Kidney (tissue), 14 donors: ENCODE measurements around the gene ADISSP. TPM values are rescaled to one million over a fixed set of nuclear protein-coding genes. Genes with fewer than 3 reads are reported as not detected.

Experiments
- DNase-seq, 5 donors: peaks; one replicate each; pipeline ENCODE4 v3.0.0-alpha.2; 2013 to 2020
- FAIRE-seq: peaks from 2 replicates; lab custom pipeline; 2012; peaks lifted over from hg19 to GRCh38; lab: Jason Lieb, UNC
- H3K27ac ChIP-seq, 2 donors: one replicate each; pipeline ENCODE4 v1.7.0; 2013; ENCODE audit warnings: low read depth in 2 of 2, low read length in 2 of 2, inconsistent platforms in 1 of 2
- H3K27me3 ChIP-seq: one replicate; pipeline ENCODE4 v1.7.1; 2013; ENCODE audit warnings: low read length, inconsistent platforms; ENCODE audit not compliant: control insufficient read depth, insufficient read depth
- H3K36me3 ChIP-seq, 3 donors: one replicate each; pipeline versions ENCODE4 v1.7.0 to v1.7.1; 2013; ENCODE audit warnings: low read length in 3 of 3, control low read depth in 1 of 3, inconsistent platforms in 1 of 3; ENCODE audit not compliant: insufficient read depth in 3 of 3, control insufficient read depth in 2 of 3
- H3K4me1 ChIP-seq, 3 donors: one replicate each; pipeline versions ENCODE4 v1.7.0 to v1.7.1; 2013; ENCODE audit warnings: low read length in 3 of 3, inconsistent platforms in 1 of 3, low read depth in 1 of 3; ENCODE audit not compliant: control insufficient read depth in 2 of 3, insufficient read depth in 2 of 3
- H3K4me3 ChIP-seq, 3 donors: one replicate each; pipeline versions ENCODE4 v1.7.0 to v1.8.1; 2013; ENCODE audit warnings: low read length in 3 of 3, control low read depth in 1 of 3, inconsistent platforms in 1 of 3
- H3K9ac ChIP-seq, 3 donors: one replicate each; pipeline versions ENCODE4 v1.7.0 to v1.7.1; 2013; ENCODE audit warnings: low read length in 3 of 3, control low read depth in 1 of 3, inconsistent platforms in 1 of 3
- H3K9me3 ChIP-seq, 3 donors: one replicate each; pipeline versions ENCODE4 v1.7.0 to v1.7.1; 2013; ENCODE audit warnings: low read length in 3 of 3, control low read depth in 1 of 3, inconsistent platforms in 1 of 3; ENCODE audit not compliant: control insufficient read depth in 2 of 3, insufficient read depth in 1 of 3
- intact Hi-C: fragments of 100-400 bp; cut with DNase I; formaldehyde crosslinking; loops from one replicate; pipeline ENCODE4 v1.11.1; 2022
- polyA plus RNA-seq: library from polyadenylated mRNA; stranded (reverse); fragments of 350-450 nt; fragmentation: Illumina TruSeq; extraction: RNeasy Lipid Tissue Mini Kit (QIAGEN cat#74804); gene quantifications from one replicate; pipeline ENCODE4 v1.2.3, GENCODE V29; 2014; ENCODE audit warnings: low read depth, low replicate concordance; ENCODE audit not compliant: insufficient read depth
- total RNA-seq: library from RNA; stranded (reverse); fragmentation: NEBNext Ultra II Directional; extraction: Animal tissue kit (Norgen Biotek cat#: 25700); gene quantifications from one replicate; pipeline ENCODE4 v1.2.1, GENCODE V29; 2021
- TF ChIP-seq, protein P1 (sequence below): IDR thresholded peaks from 3 replicates; pipeline ENCODE4 v1.5.1; 2012; ENCODE audit warnings: mild to moderate bottlenecking, moderate library complexity, borderline replicate concordance; ENCODE audit not compliant: insufficient read depth; ENCODE audit errors: extremely low read depth
- donor health status: control.
- donor health status: control.
- donor health status: control.
- donor health status: control.
- donor health status: control.
- donor health status: DM: yes; HTN: yes; CAD: no.
- donor health status: Normal renal cell carcinoma (clear cell type).

ADISSP gene
- total and polyA plus RNA-seq, 2 donors from 2014 or later: 26.3 to 31.8 TPM

DNA sequence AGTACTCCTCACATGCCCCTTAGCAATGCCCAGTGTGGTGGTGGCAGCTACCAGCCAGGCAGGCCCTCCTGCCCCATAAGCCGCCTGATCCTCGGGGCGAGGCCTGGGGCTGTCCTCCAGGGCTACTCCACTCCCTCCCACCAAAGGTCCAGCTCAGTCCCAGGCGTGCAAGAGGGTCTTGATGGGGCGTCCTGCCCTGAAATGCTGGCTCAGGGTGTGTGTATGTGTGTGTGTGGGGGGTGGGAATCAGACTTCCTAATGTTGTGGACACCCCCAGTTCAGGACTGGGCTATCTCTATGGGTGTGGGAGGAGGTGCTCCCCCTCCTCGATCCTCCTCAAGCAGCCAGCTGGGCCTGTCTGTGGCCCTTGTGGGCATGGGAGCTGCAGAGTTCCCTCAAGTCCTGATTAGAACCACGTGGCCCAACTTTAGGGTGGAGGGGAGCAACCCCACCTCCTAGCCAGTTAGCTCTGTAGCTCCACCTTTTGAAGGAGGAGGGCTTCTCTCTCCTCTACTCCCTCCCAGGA is 27.6 kb downstream of the ADISSP start:
- TF ChIP-seq, protein P1, sequence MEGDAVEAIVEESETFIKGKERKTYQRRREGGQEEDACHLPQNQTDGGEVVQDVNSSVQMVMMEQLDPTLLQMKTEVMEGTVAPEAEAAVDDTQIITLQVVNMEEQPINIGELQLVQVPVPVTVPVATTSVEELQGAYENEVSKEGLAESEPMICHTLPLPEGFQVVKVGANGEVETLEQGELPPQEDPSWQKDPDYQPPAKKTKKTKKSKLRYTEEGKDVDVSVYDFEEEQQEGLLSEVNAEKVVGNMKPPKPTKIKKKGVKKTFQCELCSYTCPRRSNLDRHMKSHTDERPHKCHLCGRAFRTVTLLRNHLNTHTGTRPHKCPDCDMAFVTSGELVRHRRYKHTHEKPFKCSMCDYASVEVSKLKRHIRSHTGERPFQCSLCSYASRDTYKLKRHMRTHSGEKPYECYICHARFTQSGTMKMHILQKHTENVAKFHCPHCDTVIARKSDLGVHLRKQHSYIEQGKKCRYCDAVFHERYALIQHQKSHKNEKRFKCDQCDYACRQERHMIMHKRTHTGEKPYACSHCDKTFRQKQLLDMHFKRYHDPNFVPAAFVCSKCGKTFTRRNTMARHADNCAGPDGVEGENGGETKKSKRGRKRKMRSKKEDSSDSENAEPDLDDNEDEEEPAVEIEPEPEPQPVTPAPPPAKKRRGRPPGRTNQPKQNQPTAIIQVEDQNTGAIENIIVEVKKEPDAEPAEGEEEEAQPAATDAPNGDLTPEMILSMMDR: no peak
- no peak for FAIRE-seq
- Histone ChIP-seq H3K9ac (no peak overlapping the region), H3K27ac (peak overlapping the region; percentile 5 to 57), H3K9me3 (no peaks in the 10 kb centered on the region), H3K27me3 (no peaks in the 10 kb centered on the region), H3K36me3 (no peaks in the 10 kb centered on the region), H3K4me3 (no peak overlapping the region), H3K4me1 (peaks cover 0 to 12% (median 0%) of the 10 kb centered on the region in 3 donors)
- intact Hi-C loops: no loop called here
- DNase-seq: no peak

DNA sequence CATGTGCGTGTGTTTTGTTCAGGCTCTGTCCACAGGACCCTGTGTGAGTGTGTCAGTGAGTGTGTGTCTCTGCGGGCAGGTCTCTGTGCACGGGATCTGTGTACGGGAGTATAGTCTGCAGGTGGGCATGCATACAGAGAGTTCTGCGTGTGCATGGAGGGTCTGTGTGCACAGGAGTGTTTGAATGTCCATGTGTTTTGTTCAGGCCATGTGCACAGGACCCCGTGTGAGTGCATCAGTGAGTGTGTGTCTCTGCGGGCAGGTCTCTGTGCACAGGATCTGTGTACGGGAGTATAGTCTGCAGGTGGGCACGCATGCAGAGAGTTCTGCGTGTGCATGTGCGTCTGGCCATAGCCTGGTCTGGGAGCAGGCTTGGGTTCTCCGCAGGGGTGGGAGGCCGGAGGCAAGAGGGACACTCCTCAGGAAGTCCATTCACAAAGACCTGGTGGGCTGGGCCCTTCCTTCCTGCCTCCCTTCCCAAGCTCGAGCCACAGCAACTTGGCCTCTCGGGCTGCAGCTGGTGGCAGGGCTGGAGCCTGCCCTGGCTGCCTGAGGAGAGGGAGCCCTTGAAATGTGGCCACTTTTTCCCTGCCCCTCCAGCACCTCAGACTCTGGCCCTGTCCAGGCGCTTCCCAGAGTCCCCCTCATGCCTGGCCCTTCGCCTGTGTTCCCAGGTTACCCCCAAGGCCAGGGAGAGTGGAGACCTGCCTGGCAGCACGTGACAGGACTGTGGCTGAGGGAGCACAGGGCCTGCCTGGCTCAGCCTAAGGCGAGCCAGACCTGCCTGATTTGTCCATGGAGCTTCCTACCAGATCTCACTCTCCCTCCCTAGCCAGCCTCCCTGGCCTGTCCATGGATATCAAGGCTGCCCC is 28.3 kb downstream of the ADISSP start:
- Histone ChIP-seq H3K4me3 (no peak overlapping the region), H3K27me3 (no peaks in the 10 kb centered on the region), H3K36me3 (no peaks in the 10 kb centered on the region), H3K9ac (no peak overlapping the region), H3K4me1 (peaks cover 0 to 14% (median 0%) of the 10 kb centered on the region in 3 donors), H3K27ac (peak overlapping the region in 1 of 2 donors; percentile 57), H3K9me3 (no peaks in the 10 kb centered on the region)
- intact Hi-C loops: no loop called here
- no peak for FAIRE-seq
- TF ChIP-seq, protein P1: no peak
- peak in 1 of 5 donors; percentile 52 for DNase-seq

DNA sequence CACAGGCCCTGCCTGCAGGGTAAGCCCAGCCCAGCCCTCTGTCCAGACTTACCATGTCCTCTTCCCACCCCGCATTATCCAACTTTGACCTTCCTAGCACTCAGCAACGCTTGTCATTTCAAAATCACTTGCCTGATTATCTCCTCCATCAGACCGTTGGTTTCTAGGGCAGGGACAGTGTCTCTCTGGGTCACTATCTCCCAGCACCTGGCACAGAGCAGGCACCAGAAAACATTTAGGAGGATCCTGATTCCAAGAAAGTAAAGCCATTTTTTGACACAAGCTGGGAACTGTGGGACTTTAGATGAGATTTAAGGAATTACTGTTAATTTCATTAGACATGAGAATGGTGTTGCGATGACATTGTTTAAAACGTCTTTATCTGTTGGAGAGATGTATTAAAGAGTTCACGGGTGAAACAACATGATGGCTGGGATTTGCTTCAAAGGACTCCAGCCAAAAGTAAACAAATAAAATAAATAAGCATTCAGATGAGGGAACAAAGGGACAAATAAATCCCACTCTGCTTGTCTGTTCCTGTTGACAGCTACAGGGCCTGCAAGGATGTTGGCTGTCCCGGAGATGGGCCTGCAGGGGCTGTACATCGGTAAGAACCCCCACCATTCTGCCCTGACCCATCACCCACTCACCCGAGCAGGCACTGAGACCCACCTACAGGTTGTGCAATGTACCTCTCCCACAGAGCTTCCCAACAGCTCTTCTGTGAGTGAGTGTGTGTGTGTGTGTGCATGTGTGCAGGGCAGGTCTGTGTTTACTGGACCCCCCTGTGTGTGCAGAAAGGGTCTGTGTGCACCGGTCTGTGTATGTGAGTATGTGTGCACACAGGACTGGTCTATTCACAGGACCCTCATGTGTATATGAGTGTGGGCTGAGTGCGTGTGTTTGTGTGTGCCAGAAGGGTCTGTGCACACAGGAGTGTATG is 29.2 kb downstream of the ADISSP start:
- H3K27ac ChIP-seq: no peak overlapping the region
- no peak overlapping the region for H3K4me3 ChIP-seq
- DNase-seq: no peak
- H3K9me3 ChIP-seq: no peaks in the 10 kb centered on the region
- H3K9ac ChIP-seq: no peak overlapping the region
- H3K27me3 ChIP-seq: no peaks in the 10 kb centered on the region
- peaks cover 0 to 17% (median 0%) of the 10 kb centered on the region in 3 donors for H3K4me1 ChIP-seq
- intact Hi-C loops: no loop called here
- FAIRE-seq: no peak
- H3K36me3 ChIP-seq: no peaks in the 10 kb centered on the region
- TF ChIP-seq, protein P1: no peak
